Testis (tissue), 2 donors: Measurements from ENCODE around the gene THY1.

Experiments used
- CTCF ChIP-seq, 3 experiments: fragments of 450-650 bp in 2 of 3; fragments of 200-600 bp in 1 of 3; sonication (generic) in 1 of 3; IDR thresholded peaks; one replicate each; pipeline ENCODE4 v1.5.1; 2016 to 2019; ENCODE audit warnings: antibody characterized with exemption in 3 of 3, mild to moderate bottlenecking in 2 of 3, moderate library complexity in 1 of 3
- POLR2A ChIP-seq: fragments of 450-650 bp; IDR thresholded peaks from one replicate; pipeline ENCODE4 v1.6.1; 2017; ENCODE audit warnings: antibody characterized with exemption, mild to moderate bottlenecking, moderate library complexity

- TF ChIP-seq CTCF (IDR thresholded peaks at IDR 0.05): no peak
- no peak for TF ChIP-seq POLR2A
Observed at GRCh38 chr11:119396835-119397234, 26.1 kb downstream of the THY1 start.
